ENCODE measurements around the gene AKAP13. TPM values are rescaled to one million over a fixed set of nuclear protein-coding genes. Genes with fewer than 3 reads are reported as not detected.

AKAP13 gene
- total and polyA plus RNA-seq, 7 donors: 18.2 to 126 (median 93.7) TPM

DNA sequence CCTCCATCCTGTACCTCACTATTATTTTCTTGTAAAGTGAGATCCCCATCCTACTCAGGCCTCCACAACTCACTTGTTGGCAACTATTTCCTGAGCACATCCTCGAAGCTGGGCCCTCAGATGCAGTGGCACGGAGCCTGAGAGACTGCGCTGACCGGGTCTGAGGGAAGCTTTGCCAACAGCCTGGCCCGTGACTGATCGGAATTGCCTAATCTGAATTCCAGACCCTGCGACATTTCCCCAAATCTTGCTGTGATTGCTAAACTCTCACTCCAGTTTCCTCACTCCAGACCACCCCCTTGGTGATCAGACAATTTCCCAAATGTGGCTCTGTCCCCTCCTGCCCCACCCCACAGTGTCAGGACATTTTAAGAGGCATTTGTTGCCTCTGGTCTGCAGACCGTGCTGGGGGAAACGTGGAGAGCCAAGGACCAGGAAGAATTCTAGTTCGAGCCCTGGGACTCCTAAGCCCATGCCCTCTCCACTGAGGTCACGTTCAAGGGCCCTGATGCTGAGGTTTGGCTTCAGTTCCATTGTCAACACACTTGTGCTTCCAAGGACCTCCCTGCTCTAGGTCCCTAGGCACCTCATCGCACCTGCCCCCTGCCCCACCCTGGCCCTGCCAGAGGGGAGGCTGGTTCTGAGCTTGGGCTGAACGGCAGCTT lies 391.5 kb downstream of the AKAP13 start:
- Histone ChIP-seq H3K4me3 (no peak overlapping the region), H3K36me3 (ENCODE audit: insufficient read depth in 1 of 2, low read depth in 1 of 2) (peaks cover 0 to 13% of the 10 kb centered on the region in 2 donors), H3K27me3 (ENCODE audit: insufficient read depth in 3 of 3, low read length in 2 of 3) (no peaks in the 10 kb centered on the region), H3K9me3 (no peaks in the 10 kb centered on the region), H3K27ac (peak overlapping the region; percentile 70), H3K4me1 (peaks cover 34% of the 10 kb centered on the region)
- ATAC-seq (peak; percentile 36 to 59 (median 52)), DNase-seq (peak; percentile 86 to 91)
- TF ChIP-seq, protein P1, sequence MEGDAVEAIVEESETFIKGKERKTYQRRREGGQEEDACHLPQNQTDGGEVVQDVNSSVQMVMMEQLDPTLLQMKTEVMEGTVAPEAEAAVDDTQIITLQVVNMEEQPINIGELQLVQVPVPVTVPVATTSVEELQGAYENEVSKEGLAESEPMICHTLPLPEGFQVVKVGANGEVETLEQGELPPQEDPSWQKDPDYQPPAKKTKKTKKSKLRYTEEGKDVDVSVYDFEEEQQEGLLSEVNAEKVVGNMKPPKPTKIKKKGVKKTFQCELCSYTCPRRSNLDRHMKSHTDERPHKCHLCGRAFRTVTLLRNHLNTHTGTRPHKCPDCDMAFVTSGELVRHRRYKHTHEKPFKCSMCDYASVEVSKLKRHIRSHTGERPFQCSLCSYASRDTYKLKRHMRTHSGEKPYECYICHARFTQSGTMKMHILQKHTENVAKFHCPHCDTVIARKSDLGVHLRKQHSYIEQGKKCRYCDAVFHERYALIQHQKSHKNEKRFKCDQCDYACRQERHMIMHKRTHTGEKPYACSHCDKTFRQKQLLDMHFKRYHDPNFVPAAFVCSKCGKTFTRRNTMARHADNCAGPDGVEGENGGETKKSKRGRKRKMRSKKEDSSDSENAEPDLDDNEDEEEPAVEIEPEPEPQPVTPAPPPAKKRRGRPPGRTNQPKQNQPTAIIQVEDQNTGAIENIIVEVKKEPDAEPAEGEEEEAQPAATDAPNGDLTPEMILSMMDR (IDR thresholded peaks at IDR 0.05): no peak
- WGBS, 3 donors: 23 to 31% (median 27%) methylated on average over 13 of the region's 13 CpGs
- intact Hi-C loops (cut with DNase I): no loop called here

DNA sequence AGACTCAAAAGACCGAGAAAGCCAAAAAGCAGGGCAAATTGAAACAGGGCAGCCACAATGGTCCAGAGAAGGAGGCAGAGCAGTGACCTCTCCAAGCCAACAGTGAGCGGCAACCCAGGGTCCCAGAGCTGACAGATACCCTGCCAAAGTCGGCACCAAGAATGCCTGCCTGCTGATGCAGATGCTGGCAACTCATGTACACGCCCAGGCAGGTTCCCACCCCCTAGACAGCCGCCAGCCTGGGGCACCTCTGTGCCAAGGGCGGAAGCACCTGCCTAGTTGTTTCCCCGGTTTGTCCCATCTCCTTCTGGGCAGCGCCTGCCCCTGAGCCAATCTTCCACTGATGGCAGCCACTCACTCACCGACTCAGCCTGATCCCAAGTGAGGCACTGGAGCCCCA lies 392.3 kb downstream of the AKAP13 start:
- Histone ChIP-seq H3K9me3 (no peaks in the 10 kb centered on the region), H3K4me3 (no peak overlapping the region), H3K27ac (peak overlapping the region; percentile 70), H3K36me3 (ENCODE audit: insufficient read depth in 1 of 2, low read depth in 1 of 2) (peaks cover 0 to 13% of the 10 kb centered on the region in 2 donors), H3K4me1 (peaks cover 42% of the 10 kb centered on the region), H3K27me3 (ENCODE audit: insufficient read depth in 3 of 3, low read length in 2 of 3) (no peaks in the 10 kb centered on the region)
- DNase-seq: peak; percentile 57 to 84
- intact Hi-C loops (cut with DNase I): no loop called here
- WGBS, 3 donors: 29 to 38% (median 31%) methylated on average over 8 to 9 of the region's 9 CpGs
- TF ChIP-seq, protein P1 (IDR thresholded peaks at IDR 0.05): no peak
- peak; percentile 75 to 88 (median 82) for ATAC-seq

DNA sequence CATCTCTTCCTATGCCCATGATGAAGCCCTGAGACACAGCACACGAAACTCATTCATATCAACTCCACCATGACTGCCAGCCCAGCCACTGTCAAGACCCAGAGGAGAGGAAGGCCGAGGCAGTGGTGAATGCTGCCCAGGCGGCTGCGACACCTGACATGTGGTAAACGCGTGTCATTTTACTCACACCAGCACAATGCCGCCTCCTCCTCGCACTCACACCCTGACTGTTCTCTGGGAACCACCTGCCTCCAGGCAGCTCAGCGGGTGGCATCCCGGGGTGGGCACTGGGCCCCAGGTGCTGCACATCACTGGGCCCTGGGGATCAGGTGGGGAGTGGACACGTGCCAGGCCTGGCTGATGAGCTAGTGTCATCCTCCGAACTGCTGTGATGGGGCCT lies 392.8 kb downstream of the AKAP13 start:
- Histone ChIP-seq H3K9me3 (no peaks in the 10 kb centered on the region), H3K27me3 (ENCODE audit: insufficient read depth in 3 of 3, low read length in 2 of 3) (no peaks in the 10 kb centered on the region), H3K36me3 (ENCODE audit: insufficient read depth in 1 of 2, low read depth in 1 of 2) (peaks cover 0 to 12% of the 10 kb centered on the region in 2 donors), H3K27ac (peak overlapping the region; percentile 10), H3K4me3 (no peak overlapping the region), H3K4me1 (peaks cover 48% of the 10 kb centered on the region)
- DNase-seq: no peak
- intact Hi-C loops (cut with DNase I): no loop called here
- ATAC-seq: no peak
- TF ChIP-seq, protein P1 (IDR thresholded peaks at IDR 0.05): no peak
- 86 to 92% (median 88%) methylated on average over 11 to 12 of the region's 12 CpGs for WGBS, 3 donors

DNA sequence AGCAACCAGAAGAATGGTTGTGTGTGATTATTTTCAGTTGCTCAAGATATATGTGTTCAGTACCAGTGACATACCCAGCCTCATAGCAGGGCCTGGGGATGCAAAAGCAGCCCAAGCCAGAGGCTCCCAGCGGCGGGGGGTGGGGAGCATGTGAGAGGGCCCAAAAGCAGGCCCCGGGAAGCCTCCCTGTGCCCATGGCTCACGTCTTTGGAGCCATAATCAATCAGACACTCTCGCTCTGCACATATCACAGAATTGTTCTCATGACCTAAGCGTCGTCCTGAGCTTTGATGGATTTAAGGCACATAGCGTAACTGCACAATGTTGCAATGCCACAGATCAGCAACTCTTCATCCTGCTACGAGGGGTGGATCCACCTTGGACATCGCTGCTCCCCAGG lies 393.6 kb downstream of the AKAP13 start:
- Histone ChIP-seq H3K36me3 (ENCODE audit: insufficient read depth in 1 of 2, low read depth in 1 of 2) (peaks cover 0 to 5% of the 10 kb centered on the region in 2 donors), H3K27ac (no peak overlapping the region), H3K4me1 (peaks cover 55% of the 10 kb centered on the region), H3K4me3 (no peak overlapping the region), H3K27me3 (ENCODE audit: insufficient read depth in 3 of 3, low read length in 2 of 3) (no peaks in the 10 kb centered on the region), H3K9me3 (no peaks in the 10 kb centered on the region)
- WGBS, 3 donors: 93 to 96% (median 94%) methylated on average over 10 of the region's 10 CpGs
- ATAC-seq (no peak), DNase-seq (no peak)
- intact Hi-C loops (cut with DNase I): no loop called here
- TF ChIP-seq, protein P1 (IDR thresholded peaks at IDR 0.05): no peak
